HG02763 (cell line): ENCODE measurements around the gene CCR7.

Source experiments
- ATAC-seq: cut with Tn5 transposase; IDR thresholded peaks from one replicate; pipeline ENCODE4 v1.9.1; 2021; ENCODE audit warnings: mild to moderate bottlenecking, moderate library complexity; ENCODE audit not compliant: unreplicated experiment

CCR7 gene

GRCh38 chr17:40538936-40539705 is 26.2 kb downstream of the CCR7 start:
- no peak for ATAC-seq

GRCh38 chr17:40538019-40538935 is 27.0 kb downstream of the CCR7 start:
- ATAC-seq, result no peak

- ATAC-seq, result no peak
Measured at GRCh38 chr17:40536295-40537171, 28.7 kb downstream of the CCR7 start.

GRCh38 chr17:40535924-40536294 is 29.4 kb downstream of the CCR7 start:
- no peak for ATAC-seq

GRCh38 chr17:40535438-40535837 is 29.8 kb downstream of the CCR7 start:
- no peak for ATAC-seq

- no peak for ATAC-seq
Measured at GRCh38 chr17:40534371-40535189, 30.7 kb downstream of the CCR7 start.

- no peak for ATAC-seq
Measured at GRCh38 chr17:40533896-40534295, 31.4 kb downstream of the CCR7 start.

GRCh38 chr17:40532520-40533253 is 32.6 kb downstream of the CCR7 start:
- ATAC-seq, result no peak

- ATAC-seq, result no peak
Measured at GRCh38 chr17:40531051-40531991, 34.0 kb downstream of the CCR7 start.

- no peak for ATAC-seq
Measured at GRCh38 chr17:40530531-40530994, 34.7 kb downstream of the CCR7 start.

- no peak for ATAC-seq
Measured at GRCh38 chr17:40529991-40530390, 35.3 kb downstream of the CCR7 start.

GRCh38 chr17:40528692-40529417 is 36.4 kb downstream of the CCR7 start:
- no peak for ATAC-seq

- ATAC-seq, result no peak
Measured at GRCh38 chr17:40526668-40527067, 38.6 kb downstream of the CCR7 start.

GRCh38 chr17:40525294-40525693 is 40.0 kb downstream of the CCR7 start:
- ATAC-seq, result no peak

- ATAC-seq, result no peak
Measured at GRCh38 chr17:40524243-40524965, 40.9 kb downstream of the CCR7 start.

GRCh38 chr17:40522961-40523310 is 42.3 kb downstream of the CCR7 start:
- ATAC-seq, result no peak
